H1 (cell line): ENCODE data around the gene BCL2L13. TPM values are rescaled to one million over a fixed set of nuclear protein-coding genes. Genes with fewer than 3 reads are reported as not detected.

Source experiments
- CTCF ChIA-PET: fragments of 300-600 bp; sonication (Branson Sonifier 250); formaldehyde crosslinking; loops from one replicate; lab custom pipeline; 2021; ENCODE audit not compliant: partially characterized antibody; lab: Charles Lee
- POLR2A ChIA-PET: fragments of 300-600 bp; sonication (Branson Sonifier 250); formaldehyde crosslinking; loops from one replicate; lab custom pipeline; 2021; ENCODE audit warnings: inconsistent platforms; ENCODE audit not compliant: partially characterized antibody; lab: Charles Lee
- DNase-seq, 2 experiments: peaks; one replicate each; pipeline versions ENCODE4 v3.0.0 to v3.0.0-alpha.2; 2010 to 2022; ENCODE audit warnings: low spot score in 2 of 2, low read depth in 1 of 2, mixed read lengths in 1 of 2
- FAIRE-seq: peaks from 2 replicates; lab custom pipeline; 2011; peaks lifted over from hg19 to GRCh38; lab: Jason Lieb, UNC
- H2AFZ ChIP-seq: 2 replicates; pipeline ENCODE4 v1.8.1; 2012; ENCODE audit warnings: low read length, inconsistent platforms
- H2AK5ac ChIP-seq: 2 replicates; pipeline ENCODE4 v1.6.1; 2013; ENCODE audit warnings: low read depth, low read length
- H2BK120ac ChIP-seq: replicated peaks from 2 replicates; pipeline ENCODE3; 2013; ENCODE audit warnings: low read depth, low read length, inconsistent platforms
- H2BK12ac ChIP-seq: 2 replicates; pipeline ENCODE4 v1.6.1; 2013; ENCODE audit warnings: low read depth, low read length
- H2BK15ac ChIP-seq: 2 replicates; pipeline ENCODE4 v1.6.1; 2013; ENCODE audit warnings: low read length
- H2BK20ac ChIP-seq: 2 replicates; pipeline ENCODE4 v1.6.1; 2013; ENCODE audit warnings: low read length
- H2BK5ac ChIP-seq: 2 replicates; pipeline ENCODE4 v1.6.1; 2013; ENCODE audit warnings: low read depth, low read length
- H3K14ac ChIP-seq: 2 replicates; pipeline ENCODE4 v1.6.1; 2013; ENCODE audit warnings: inconsistent platforms; ENCODE audit not compliant: insufficient read length
- H3K18ac ChIP-seq: 2 replicates; pipeline ENCODE4 v1.6.1; 2013; ENCODE audit warnings: low read length; ENCODE audit errors: extremely low read depth
- H3K23ac ChIP-seq: 2 replicates; pipeline ENCODE4 v1.6.1; 2013; ENCODE audit warnings: inconsistent platforms; ENCODE audit not compliant: insufficient read length
- H3K23me2 ChIP-seq: 2 replicates; pipeline ENCODE4 v1.6.1; 2013; ENCODE audit warnings: low read depth, low read length
- H3K27ac ChIP-seq: 2 replicates; pipeline ENCODE4 v1.6.1; 2011; ENCODE audit warnings: low read depth, low read length, inconsistent platforms
- H3K27me3 ChIP-seq, 4 experiments: replicated peaks in 1 of 4; 1 replicate in 1 of 4; 2 replicates in 3 of 4; pipeline versions ENCODE4 v1.6.1 to v1.8.1; 2011 to 2013; ENCODE audit warnings: low read length in 3 of 4, mild to moderate bottlenecking in 3 of 4, inconsistent platforms in 2 of 4, mixed read lengths in 2 of 4, moderate library complexity in 1 of 4; ENCODE audit not compliant: control insufficient read depth in 3 of 4, insufficient read depth in 3 of 4; ENCODE audit errors: extremely low read depth in 1 of 4
- H3K36me3 ChIP-seq, 4 experiments: 2 replicates each; pipeline versions ENCODE4 v1.6.1 to v1.8.1; 2011 to 2013; ENCODE audit warnings: mild to moderate bottlenecking in 4 of 4, low read length in 3 of 4, moderate library complexity in 2 of 4, control low read depth in 1 of 4, inconsistent platforms in 1 of 4; ENCODE audit not compliant: insufficient read depth in 4 of 4, control insufficient read depth in 2 of 4
- H3K4ac ChIP-seq: replicated peaks from 2 replicates; pipeline ENCODE3; 2013; ENCODE audit warnings: low read length, low read depth, mixed read lengths, inconsistent platforms; ENCODE audit not compliant: insufficient read length
- H3K4me1 ChIP-seq, 4 experiments: replicated peaks in 1 of 4; 1 replicate in 1 of 4; 2 replicates in 3 of 4; pipeline versions ENCODE4 v1.6.1 to v1.8.1; 2011 to 2013; ENCODE audit warnings: low read length in 3 of 4, inconsistent platforms in 2 of 4, mixed read lengths in 1 of 4; ENCODE audit not compliant: insufficient read depth in 4 of 4, control insufficient read depth in 3 of 4
- H3K4me2 ChIP-seq, 2 experiments: 2 replicates each; pipeline versions ENCODE4 v1.6.1 to v1.8.1; 2011 to 2013; ENCODE audit warnings: low read depth in 2 of 2, low read length in 2 of 2, control low read depth in 1 of 2, inconsistent platforms in 1 of 2, mild to moderate bottlenecking in 1 of 2; ENCODE audit not compliant: insufficient read depth in 1 of 2
- H3K4me3 ChIP-seq, 4 experiments: fragments of 200-600, 300-600 bp in 1 of 4; sonication (generic), shearing (Covaris generic), sonication (Bioruptor Twin) in 1 of 4; 2 replicates each; pipeline versions ENCODE4 v1.5.1 to v1.8.1; 2011 to 2016; ENCODE audit warnings: low read length in 4 of 4, low read depth in 3 of 4, control low read depth in 2 of 4, inconsistent platforms in 2 of 4, mild to moderate bottlenecking in 2 of 4, mixed read lengths in 1 of 4, moderate library complexity in 1 of 4; ENCODE audit not compliant: insufficient read depth in 2 of 4; ENCODE audit errors: extremely low read depth in 1 of 4
- H3K56ac ChIP-seq: replicated peaks from 2 replicates; pipeline ENCODE3; 2013; ENCODE audit warnings: low read depth, mild to moderate bottlenecking, mixed read lengths, low read length, inconsistent platforms; ENCODE audit not compliant: insufficient read length
- H3K79me1 ChIP-seq: 2 replicates; pipeline ENCODE4 v1.6.1; 2013; ENCODE audit warnings: low read depth, low read length, control low read depth
- H3K79me2 ChIP-seq, 2 experiments: 2 replicates each; pipeline versions ENCODE4 v1.6.1 to v1.8.1; 2012 to 2013; ENCODE audit warnings: low read length in 2 of 2, mild to moderate bottlenecking in 2 of 2, inconsistent platforms in 1 of 2; ENCODE audit not compliant: insufficient read depth in 2 of 2, control insufficient read depth in 1 of 2
- H3K9ac ChIP-seq, 4 experiments: replicated peaks in 1 of 4; 1 replicate in 1 of 4; 2 replicates in 3 of 4; pipeline versions ENCODE4 v1.6.1 to v1.8.1; 2011 to 2013; ENCODE audit warnings: low read depth in 3 of 4, low read length in 3 of 4, control low read depth in 2 of 4, mild to moderate bottlenecking in 2 of 4, moderate library complexity in 2 of 4, inconsistent platforms in 1 of 4; ENCODE audit errors: extremely low read depth in 1 of 4
- H3K9me3 ChIP-seq, 2 experiments: 2 replicates each; pipeline versions ENCODE4 v1.6.1 to v1.8.1; 2012 to 2013; ENCODE audit warnings: mild to moderate bottlenecking in 2 of 2, moderate library complexity in 2 of 2, control low read depth in 1 of 2, inconsistent platforms in 1 of 2, low read depth in 1 of 2, low read length in 1 of 2, mixed read lengths in 1 of 2; ENCODE audit not compliant: insufficient read depth in 2 of 2
- H4K20me1 ChIP-seq, 2 experiments: replicated peaks in 1 of 2; 2 replicates each; pipeline versions ENCODE3 to v1.8.1; 2011 to 2013; ENCODE audit warnings: inconsistent platforms in 2 of 2, low read length in 2 of 2, mild to moderate bottlenecking in 1 of 2; ENCODE audit not compliant: insufficient read depth in 2 of 2, control insufficient read depth in 1 of 2
- H4K5ac ChIP-seq: 2 replicates; pipeline ENCODE4 v1.6.1; 2013; ENCODE audit warnings: low read length, low read depth, mixed read lengths, inconsistent platforms; ENCODE audit not compliant: insufficient read length
- H4K8ac ChIP-seq: 2 replicates; pipeline ENCODE4 v1.8.0; 2013; ENCODE audit warnings: mild to moderate bottlenecking, moderate library complexity, low read length, inconsistent platforms; ENCODE audit not compliant: insufficient read depth; ENCODE audit errors: extremely low read depth
- H4K91ac ChIP-seq: replicated peaks from 2 replicates; pipeline ENCODE3; 2013; ENCODE audit warnings: low read length, mixed read lengths, inconsistent platforms; ENCODE audit not compliant: insufficient read length
- CBX8 ChIP-seq: fragments of 300-800, 300-1000 bp; sonication (generic); IDR thresholded peaks from 2 replicates; pipeline ENCODE4 v1.7.1; 2016; ENCODE audit warnings: low read depth, low read length, borderline replicate concordance
- CTBP2 ChIP-seq: IDR thresholded peaks from 2 replicates; pipeline ENCODE4 v1.7.0; 2011; ENCODE audit warnings: borderline replicate concordance, mild to moderate bottlenecking, moderate library complexity, mixed read lengths, low read length; ENCODE audit not compliant: insufficient read depth, insufficient read length
- GTF2F1 ChIP-seq: IDR thresholded peaks from 2 replicates; pipeline ENCODE4 v1.6.1; 2012; ENCODE audit warnings: low read depth, low read length, improper control_type of control experiment, borderline replicate concordance
- RBBP5 ChIP-seq: IDR thresholded peaks from 2 replicates; pipeline ENCODE4 v1.7.1; 2012; ENCODE audit warnings: low read depth, mild to moderate bottlenecking, inconsistent platforms, low read length, moderate library complexity, borderline replicate concordance
- RXRA ChIP-seq: IDR thresholded peaks from 2 replicates; pipeline ENCODE4 v1.6.1; 2011; ENCODE audit warnings: low read depth, mild to moderate bottlenecking, low read length, moderate library complexity; ENCODE audit not compliant: insufficient read depth
- SAP30 ChIP-seq: fragments of 300-600 bp; sonication (generic); IDR thresholded peaks from 2 replicates; pipeline ENCODE4 v1.7.1; 2012; ENCODE audit warnings: low read length, moderate library complexity, mild to moderate bottlenecking, inconsistent platforms; ENCODE audit not compliant: insufficient read depth, insufficient replicate concordance
- SIX5 ChIP-seq: IDR thresholded peaks from 2 replicates; pipeline ENCODE4 v1.6.1; 2011; ENCODE audit warnings: mild to moderate bottlenecking, low read depth, low read length
- SP2 ChIP-seq: IDR thresholded peaks from 2 replicates; pipeline ENCODE4 v1.6.1; 2012; ENCODE audit warnings: mild to moderate bottlenecking, low read length, inconsistent platforms
- TEAD4 ChIP-seq: IDR thresholded peaks from 2 replicates; pipeline ENCODE4 v1.6.1; 2012; ENCODE audit warnings: low read depth, low read length, inconsistent platforms, mixed read lengths
- ZNF274 ChIP-seq: IDR thresholded peaks from 2 replicates; pipeline ENCODE4 v1.7.0; 2012; ENCODE audit warnings: low read length, borderline replicate concordance; ENCODE audit errors: extremely low read depth
- WGBS, 2 experiments: shearing (Covaris generic) in 1 of 2; methylation state at CpG; one replicate each; pipeline versions ENCODE4 v1.1.6 to v1.1.7; 2013 to 2015; ENCODE audit warnings: low lambda C conversion rate in 2 of 2, mixed read lengths in 2 of 2, inconsistent platforms in 1 of 2, low coverage in 1 of 2, missing lambda C conversion rate in 1 of 2; ENCODE audit not compliant: insufficient replicate concordance in 2 of 2, insufficient coverage in 1 of 2, insufficient read length in 1 of 2; ENCODE audit errors: extremely low coverage in 1 of 2, missing lambda C conversion rate in 1 of 2; 5-methylcytosine and 5-hydroxymethylcytosine counted together
- polyA plus RNA-seq, 7 experiments: library from polyadenylated mRNA; depleted of rRNA in 3 of 7; stranded (reverse) in 5 of 7; unstranded in 2 of 7; fragments of >200 nt in 5 of 7; fragments of 200-250 nt in 2 of 7; gene quantifications; 1 replicate in 5 of 7; 2 replicates in 1 of 7; 4 replicates in 1 of 7; pipeline versions ENCODE4 v1.2.1 to v1.2.3, GENCODE V29; 2011 to 2013; ENCODE audit warnings: missing spikeins in 2 of 7, mixed read lengths in 2 of 7
- total RNA-seq: library from RNA; stranded (reverse); fragmentation: NEBNext Ultra II Directional; extraction: Animal tissue kit (Norgen Biotek cat#: 25700); gene quantifications from 2 replicates; pipeline ENCODE4 v1.2.1, GENCODE V29; 2021
- TF ChIP-seq, protein P1 (sequence below): IDR thresholded peaks from 2 replicates; pipeline ENCODE4 v1.6.1; 2011; ENCODE audit warnings: low read depth, mild to moderate bottlenecking, low read length; ENCODE audit not compliant: insufficient read depth

BCL2L13 gene
- total and polyA plus RNA-seq, 2 of the 8 experiments (the other 6 are each of a cell fraction or from before 2014, with no cell fraction given): 20.7 to 35.0 TPM

DNA sequence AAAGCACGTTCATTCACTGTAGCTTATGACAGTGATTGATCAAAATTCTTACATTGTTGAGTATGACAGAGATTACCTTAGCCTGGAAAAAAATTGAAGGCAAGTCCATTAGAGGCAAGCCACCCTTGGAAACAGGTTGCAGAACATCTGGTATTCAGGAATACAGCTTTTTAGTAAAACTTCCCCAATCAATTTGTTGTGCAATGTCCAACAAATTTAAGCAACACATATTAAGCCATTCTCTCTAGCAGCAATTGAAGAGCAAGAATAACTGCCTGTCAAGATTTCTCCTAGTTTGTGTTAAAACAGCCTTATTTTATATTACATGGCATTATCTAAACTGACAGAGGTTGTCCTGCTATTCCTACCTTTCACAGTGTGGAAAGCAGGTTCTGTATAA lies 37.0 kb downstream of the BCL2L13 start:
- Histone ChIP-seq H2BK120ac (no peak overlapping the region), H2AK5ac (no peak overlapping the region), H4K91ac (no peak overlapping the region), H3K23me2 (peaks cover 2% of the 10 kb centered on the region; the same call in 1 of the 2 replicates), H2BK20ac (no peak overlapping the region), H3K4me1 (peaks cover 0 to 6% (median 3%) of the 10 kb centered on the region in 4 experiments; a peak in 3 of 7 replicates), H3K4me2 (no peak overlapping the region), H4K8ac (no peak overlapping the region), H3K79me2 (peaks cover 0 to 7% of the 10 kb centered on the region in 2 experiments; a peak in 1 of 4 replicates), H3K18ac (no peak overlapping the region), H2AFZ (no peak overlapping the region), H3K9ac (no peak overlapping the region), H4K20me1 (peaks cover 0 to under 1% of the 10 kb centered on the region in 2 experiments), H2BK15ac (no peak overlapping the region), H3K27me3 (no peaks in the 10 kb centered on the region), H3K79me1 (peaks cover 2% of the 10 kb centered on the region; the same call in 1 of the 2 replicates), H3K4me3 (no peak overlapping the region), H2BK12ac (no peak overlapping the region), H4K5ac (no peak overlapping the region), H2BK5ac (no peak overlapping the region), H3K4ac (no peak overlapping the region), H3K27ac (no peak overlapping the region), H3K9me3 (no peaks in the 10 kb centered on the region), H3K36me3 (no peaks in the 10 kb centered on the region), H3K23ac (no peak overlapping the region), H3K56ac (no peak overlapping the region), H3K14ac (no peak overlapping the region)
- DNase-seq (no peak), FAIRE-seq (no peak)
- POLR2A ChIA-PET: interaction anchor here (1.1 to 1.8 kb wide), 3 partner anchors 11 to 55 kb away, joined by 3 to 4 read pairs (median 3); no protein-coding TSS in a partner anchor
- WGBS, 2 experiments: 96% methylated on average over 1 of the region's 1 CpG; no CpG with 5 or more reads in 1 of the 2 experiments
- CTCF ChIA-PET: interaction anchor here (1.3 kb wide), 1 partner anchor 10 kb away, joined by 3 read pairs; no protein-coding TSS in a partner anchor
- TF ChIP-seq SIX5 (no peak), GTF2F1 (no peak), RXRA (no peak), CTBP2 (no peak), SP2 (no peak), CBX8 (no peak), RBBP5 (no peak), SAP30 (no peak), ZNF274 (no peak), TEAD4 (no peak)
- TF ChIP-seq, protein P1, sequence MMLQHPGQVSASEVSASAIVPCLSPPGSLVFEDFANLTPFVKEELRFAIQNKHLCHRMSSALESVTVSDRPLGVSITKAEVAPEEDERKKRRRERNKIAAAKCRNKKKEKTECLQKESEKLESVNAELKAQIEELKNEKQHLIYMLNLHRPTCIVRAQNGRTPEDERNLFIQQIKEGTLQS: no peak
